Measurements from ENCODE around the gene ANKRD6. TPM values are rescaled to one million over a fixed set of nuclear protein-coding genes. Genes with fewer than 3 reads are reported as not detected.

The ANKRD6 gene
- total RNA-seq, 1 donor from 2014 or later = 10.0 TPM

GRCh38 chr6:89582669-89583325, 149.8 kb downstream of the ANKRD6 start:
- TF ChIP-seq CTCF (IDR thresholded peaks at IDR 0.05; ENCODE audit: insufficient read depth, low read length, poor library complexity, severe bottlenecking) = no peak
- H3K4me3 ChIP-seq (ENCODE audit: low read depth, low read length) = no peak overlapping the region

GRCh38 chr6:89583559-89583958, 150.6 kb downstream of the ANKRD6 start:
- no peaks in the 10 kb centered on the region for H3K27me3 ChIP-seq (ENCODE audit: control insufficient read depth, insufficient read depth, low read length)
- no peak for TF ChIP-seq CTCF (IDR thresholded peaks at IDR 0.05; ENCODE audit: insufficient read depth, low read length, poor library complexity, severe bottlenecking)
- no peak overlapping the region for H3K4me3 ChIP-seq (ENCODE audit: low read depth, low read length)
- no peak for DNase-seq (ENCODE audit: low read depth)
- H3K36me3 ChIP-seq (ENCODE audit: control insufficient read depth, insufficient read depth, low read length) = no peaks in the 10 kb centered on the region

More at GRCh38 chr6:89582669-89583325, 149.8 kb downstream of the ANKRD6 start:
- Histone ChIP-seq H3K36me3 (ENCODE audit: control insufficient read depth, insufficient read depth, low read length) (no peaks in the 10 kb centered on the region), H3K27me3 (ENCODE audit: control insufficient read depth, insufficient read depth, low read length) (no peaks in the 10 kb centered on the region)
- no peak for DNase-seq (ENCODE audit: low read depth)

GRCh38 chr6:89584539-89584938, 151.6 kb downstream of the ANKRD6 start:
- Histone ChIP-seq H3K4me3 (ENCODE audit: low read depth, low read length) (no peak overlapping the region), H3K27me3 (ENCODE audit: control insufficient read depth, insufficient read depth, low read length) (no peaks in the 10 kb centered on the region), H3K36me3 (ENCODE audit: control insufficient read depth, insufficient read depth, low read length) (no peaks in the 10 kb centered on the region)
- no peak for TF ChIP-seq CTCF (IDR thresholded peaks at IDR 0.05; ENCODE audit: insufficient read depth, low read length, poor library complexity, severe bottlenecking)
- DNase-seq (ENCODE audit: low read depth) = no peak

GRCh38 chr6:89585154-89585553, 152.2 kb downstream of the ANKRD6 start:
- TF ChIP-seq CTCF (IDR thresholded peaks at IDR 0.05; ENCODE audit: insufficient read depth, low read length, poor library complexity, severe bottlenecking) = no peak
- Histone ChIP-seq H3K27me3 (ENCODE audit: control insufficient read depth, insufficient read depth, low read length) (no peaks in the 10 kb centered on the region), H3K4me3 (ENCODE audit: low read depth, low read length) (no peak overlapping the region), H3K36me3 (ENCODE audit: control insufficient read depth, insufficient read depth, low read length) (no peaks in the 10 kb centered on the region)
- DNase-seq (ENCODE audit: low read depth) = no peak

GRCh38 chr6:89589297-89590025, 156.5 kb downstream of the ANKRD6 start:
- no peak for TF ChIP-seq CTCF (IDR thresholded peaks at IDR 0.05; ENCODE audit: insufficient read depth, low read length, poor library complexity, severe bottlenecking)
- Histone ChIP-seq H3K36me3 (ENCODE audit: control insufficient read depth, insufficient read depth, low read length) (no peaks in the 10 kb centered on the region), H3K27me3 (ENCODE audit: control insufficient read depth, insufficient read depth, low read length) (no peaks in the 10 kb centered on the region), H3K4me3 (ENCODE audit: low read depth, low read length) (no peak overlapping the region)
- no peak for DNase-seq (ENCODE audit: low read depth)

Measured in kidney epithelial cell (primary cell).